Measurements from ENCODE around the gene UTP14C.

Gene UTP14C

DNA sequence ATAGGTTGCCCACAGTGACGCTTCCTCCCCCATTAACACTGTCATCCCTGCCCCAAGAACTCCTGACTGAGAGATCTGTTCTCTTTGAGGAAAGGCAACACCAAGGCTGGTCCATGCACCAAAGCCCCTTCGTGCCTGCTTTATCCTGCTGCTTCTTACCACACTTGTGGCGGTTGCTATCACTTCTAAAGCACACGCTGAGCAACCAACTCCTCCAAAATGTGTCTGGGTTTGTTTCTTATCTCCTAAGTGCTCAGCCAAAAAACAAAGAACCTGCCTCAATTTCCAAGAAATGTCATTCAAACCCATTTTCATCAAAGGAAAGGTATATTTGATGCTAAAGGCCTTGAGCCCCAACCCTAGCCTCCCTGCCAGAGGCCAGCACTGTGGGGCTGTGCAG is 27.9 kb upstream of the UTP14C start (continued):
- TF ChIP-seq, protein P1, sequence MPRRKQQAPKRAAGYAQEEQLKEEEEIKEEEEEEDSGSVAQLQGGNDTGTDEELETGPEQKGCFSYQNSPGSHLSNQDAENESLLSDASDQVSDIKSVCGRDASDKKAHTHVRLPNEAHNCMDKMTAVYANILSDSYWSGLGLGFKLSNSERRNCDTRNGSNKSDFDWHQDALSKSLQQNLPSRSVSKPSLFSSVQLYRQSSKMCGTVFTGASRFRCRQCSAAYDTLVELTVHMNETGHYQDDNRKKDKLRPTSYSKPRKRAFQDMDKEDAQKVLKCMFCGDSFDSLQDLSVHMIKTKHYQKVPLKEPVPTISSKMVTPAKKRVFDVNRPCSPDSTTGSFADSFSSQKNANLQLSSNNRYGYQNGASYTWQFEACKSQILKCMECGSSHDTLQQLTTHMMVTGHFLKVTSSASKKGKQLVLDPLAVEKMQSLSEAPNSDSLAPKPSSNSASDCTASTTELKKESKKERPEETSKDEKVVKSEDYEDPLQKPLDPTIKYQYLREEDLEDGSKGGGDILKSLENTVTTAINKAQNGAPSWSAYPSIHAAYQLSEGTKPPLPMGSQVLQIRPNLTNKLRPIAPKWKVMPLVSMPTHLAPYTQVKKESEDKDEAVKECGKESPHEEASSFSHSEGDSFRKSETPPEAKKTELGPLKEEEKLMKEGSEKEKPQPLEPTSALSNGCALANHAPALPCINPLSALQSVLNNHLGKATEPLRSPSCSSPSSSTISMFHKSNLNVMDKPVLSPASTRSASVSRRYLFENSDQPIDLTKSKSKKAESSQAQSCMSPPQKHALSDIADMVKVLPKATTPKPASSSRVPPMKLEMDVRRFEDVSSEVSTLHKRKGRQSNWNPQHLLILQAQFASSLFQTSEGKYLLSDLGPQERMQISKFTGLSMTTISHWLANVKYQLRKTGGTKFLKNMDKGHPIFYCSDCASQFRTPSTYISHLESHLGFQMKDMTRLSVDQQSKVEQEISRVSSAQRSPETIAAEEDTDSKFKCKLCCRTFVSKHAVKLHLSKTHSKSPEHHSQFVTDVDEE (CRISPR knock-in tag; IDR thresholded peaks at IDR 0.05) = no peak
- TF ChIP-seq SNAI2 (CRISPR knock-in tag; IDR thresholded peaks at IDR 0.05) (no peak), ZFP3 (CRISPR knock-in tag; IDR thresholded peaks at IDR 0.05) (no peak), RARB (CRISPR knock-in tag; IDR thresholded peaks at IDR 0.05) (no peak), ESRRG (CRISPR knock-in tag; IDR thresholded peaks at IDR 0.05) (no peak), ZFP30 (CRISPR knock-in tag; IDR thresholded peaks at IDR 0.05) (no peak), ZC3H10 (CRISPR knock-in tag; IDR thresholded peaks at IDR 0.05) (no peak), ARNTL (CRISPR knock-in tag; IDR thresholded peaks at IDR 0.05; ENCODE audit: borderline replicate concordance, low read depth) (no peak), ISL1 (CRISPR knock-in tag; IDR thresholded peaks at IDR 0.05) (no peak)

DNA sequence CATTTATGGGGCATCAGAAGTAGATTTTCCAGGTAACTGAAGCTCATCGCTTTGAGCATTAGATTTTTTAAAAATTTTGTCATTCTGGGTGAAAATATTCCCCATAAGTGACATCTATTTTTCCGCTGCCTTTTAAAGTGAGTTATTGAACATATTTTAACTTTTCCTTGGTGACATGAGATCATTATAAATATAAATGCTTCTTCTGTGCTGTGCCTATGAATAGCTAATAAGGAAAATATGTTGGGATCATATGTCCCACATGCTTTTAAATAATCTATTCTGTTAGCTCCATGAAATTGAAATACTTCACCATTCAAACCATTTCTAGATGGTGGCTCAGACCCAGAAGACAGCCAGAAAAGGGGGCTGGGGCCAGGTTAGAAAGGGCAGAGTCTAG is 27.3 kb upstream of the UTP14C start:
- TF ChIP-seq ZFP30 (CRISPR knock-in tag; IDR thresholded peaks at IDR 0.05) (no peak), TCF4 (CRISPR knock-in tag; IDR thresholded peaks at IDR 0.05; ENCODE audit: borderline replicate concordance) (no peak), SNAI2 (CRISPR knock-in tag; IDR thresholded peaks at IDR 0.05) (no peak), PPARA (CRISPR knock-in tag; IDR thresholded peaks at IDR 0.05; ENCODE audit: borderline replicate concordance) (no peak), OSR1 (CRISPR knock-in tag; IDR thresholded peaks at IDR 0.05) (no peak), ZFP3 (CRISPR knock-in tag; IDR thresholded peaks at IDR 0.05) (no peak), BACH2 (CRISPR knock-in tag; IDR thresholded peaks at IDR 0.05; ENCODE audit: borderline replicate concordance) (no peak), ZC3H10 (CRISPR knock-in tag; IDR thresholded peaks at IDR 0.05) (no peak), ESRRG (CRISPR knock-in tag; IDR thresholded peaks at IDR 0.05) (no peak), ZNF70 (CRISPR knock-in tag; IDR thresholded peaks at IDR 0.05) (no peak), RARB (CRISPR knock-in tag; IDR thresholded peaks at IDR 0.05) (no peak), CSDC2 (CRISPR knock-in tag; IDR thresholded peaks at IDR 0.05) (no peak), GLIS3 (CRISPR knock-in tag; IDR thresholded peaks at IDR 0.05) (no peak)
- TF ChIP-seq, protein P1 (CRISPR knock-in tag; IDR thresholded peaks at IDR 0.05) = no peak
- TF ChIP-seq, protein P2, sequence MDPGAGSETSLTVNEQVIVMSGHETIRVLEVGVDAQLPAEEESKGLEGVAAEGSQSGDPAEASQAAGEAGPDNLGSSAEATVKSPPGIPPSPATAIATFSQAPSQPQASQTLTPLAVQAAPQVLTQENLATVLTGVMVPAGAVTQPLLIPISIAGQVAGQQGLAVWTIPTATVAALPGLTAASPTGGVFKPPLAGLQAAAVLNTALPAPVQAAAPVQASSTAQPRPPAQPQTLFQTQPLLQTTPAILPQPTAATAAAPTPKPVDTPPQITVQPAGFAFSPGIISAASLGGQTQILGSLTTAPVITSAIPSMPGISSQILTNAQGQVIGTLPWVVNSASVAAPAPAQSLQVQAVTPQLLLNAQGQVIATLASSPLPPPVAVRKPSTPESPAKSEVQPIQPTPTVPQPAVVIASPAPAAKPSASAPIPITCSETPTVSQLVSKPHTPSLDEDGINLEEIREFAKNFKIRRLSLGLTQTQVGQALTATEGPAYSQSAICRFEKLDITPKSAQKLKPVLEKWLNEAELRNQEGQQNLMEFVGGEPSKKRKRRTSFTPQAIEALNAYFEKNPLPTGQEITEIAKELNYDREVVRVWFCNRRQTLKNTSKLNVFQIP (CRISPR knock-in tag; IDR thresholded peaks at IDR 0.05; ENCODE audit: borderline replicate concordance, low read depth) = no peak
- TF ChIP-seq, protein P3, sequence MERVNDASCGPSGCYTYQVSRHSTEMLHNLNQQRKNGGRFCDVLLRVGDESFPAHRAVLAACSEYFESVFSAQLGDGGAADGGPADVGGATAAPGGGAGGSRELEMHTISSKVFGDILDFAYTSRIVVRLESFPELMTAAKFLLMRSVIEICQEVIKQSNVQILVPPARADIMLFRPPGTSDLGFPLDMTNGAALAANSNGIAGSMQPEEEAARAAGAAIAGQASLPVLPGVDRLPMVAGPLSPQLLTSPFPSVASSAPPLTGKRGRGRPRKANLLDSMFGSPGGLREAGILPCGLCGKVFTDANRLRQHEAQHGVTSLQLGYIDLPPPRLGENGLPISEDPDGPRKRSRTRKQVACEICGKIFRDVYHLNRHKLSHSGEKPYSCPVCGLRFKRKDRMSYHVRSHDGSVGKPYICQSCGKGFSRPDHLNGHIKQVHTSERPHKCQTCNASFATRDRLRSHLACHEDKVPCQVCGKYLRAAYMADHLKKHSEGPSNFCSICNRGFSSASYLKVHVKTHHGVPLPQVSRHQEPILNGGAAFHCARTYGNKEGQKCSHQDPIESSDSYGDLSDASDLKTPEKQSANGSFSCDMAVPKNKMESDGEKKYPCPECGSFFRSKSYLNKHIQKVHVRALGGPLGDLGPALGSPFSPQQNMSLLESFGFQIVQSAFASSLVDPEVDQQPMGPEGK (CRISPR knock-in tag; IDR thresholded peaks at IDR 0.05; ENCODE audit: borderline replicate concordance) = no peak
- TF ChIP-seq, protein P4, sequence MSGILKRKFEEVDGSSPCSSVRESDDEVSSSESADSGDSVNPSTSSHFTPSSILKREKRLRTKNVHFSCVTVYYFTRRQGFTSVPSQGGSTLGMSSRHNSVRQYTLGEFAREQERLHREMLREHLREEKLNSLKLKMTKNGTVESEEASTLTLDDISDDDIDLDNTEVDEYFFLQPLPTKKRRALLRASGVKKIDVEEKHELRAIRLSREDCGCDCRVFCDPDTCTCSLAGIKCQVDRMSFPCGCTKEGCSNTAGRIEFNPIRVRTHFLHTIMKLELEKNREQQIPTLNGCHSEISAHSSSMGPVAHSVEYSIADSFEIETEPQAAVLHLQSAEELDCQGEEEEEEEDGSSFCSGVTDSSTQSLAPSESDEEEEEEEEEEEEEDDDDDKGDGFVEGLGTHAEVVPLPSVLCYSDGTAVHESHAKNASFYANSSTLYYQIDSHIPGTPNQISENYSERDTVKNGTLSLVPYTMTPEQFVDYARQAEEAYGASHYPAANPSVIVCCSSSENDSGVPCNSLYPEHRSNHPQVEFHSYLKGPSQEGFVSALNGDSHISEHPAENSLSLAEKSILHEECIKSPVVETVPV (CRISPR knock-in tag; IDR thresholded peaks at IDR 0.05) = no peak
- ATAC-seq = no peak

All from SK-N-SH treated with all-trans-retinoic acid at 6 μM for 48 hours (cell line).